DND-41 (cell line): ENCODE data around the gene ACBD6.

Experiments
- EZH2 ChIP-seq: IDR thresholded peaks from 3 replicates; pipeline ENCODE4 v1.6.1; 2012; ENCODE audit warnings: borderline replicate concordance, low read depth, mild to moderate bottlenecking, moderate library complexity, low read length, inconsistent platforms; ENCODE audit not compliant: severe bottlenecking
- TF ChIP-seq, protein P1 (sequence below): IDR thresholded peaks from 2 replicates; pipeline ENCODE4 v1.5.1; 2012; ENCODE audit warnings: borderline replicate concordance, low read length, moderate library complexity, mild to moderate bottlenecking; ENCODE audit not compliant: poor library complexity, severe bottlenecking; ENCODE audit errors: extremely low read depth

DNA sequence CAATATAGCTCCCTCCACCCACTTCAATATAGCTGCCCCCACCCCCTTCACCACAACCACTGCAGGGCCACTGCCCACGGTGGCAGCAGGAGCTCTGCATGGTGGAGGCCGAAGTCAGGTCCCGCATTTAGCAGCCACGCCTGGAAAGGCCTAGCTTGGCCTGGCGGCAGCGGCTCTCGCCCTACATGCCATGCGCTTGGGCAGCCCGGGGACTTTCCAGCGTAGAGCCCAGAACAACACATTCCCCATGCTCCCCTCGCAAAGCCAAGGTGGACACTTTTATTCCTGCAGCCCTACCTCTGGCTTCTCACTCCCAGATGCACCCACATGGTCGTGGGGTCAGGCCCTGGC is 235.2 kb downstream of the ACBD6 start:
- TF ChIP-seq, protein P1, sequence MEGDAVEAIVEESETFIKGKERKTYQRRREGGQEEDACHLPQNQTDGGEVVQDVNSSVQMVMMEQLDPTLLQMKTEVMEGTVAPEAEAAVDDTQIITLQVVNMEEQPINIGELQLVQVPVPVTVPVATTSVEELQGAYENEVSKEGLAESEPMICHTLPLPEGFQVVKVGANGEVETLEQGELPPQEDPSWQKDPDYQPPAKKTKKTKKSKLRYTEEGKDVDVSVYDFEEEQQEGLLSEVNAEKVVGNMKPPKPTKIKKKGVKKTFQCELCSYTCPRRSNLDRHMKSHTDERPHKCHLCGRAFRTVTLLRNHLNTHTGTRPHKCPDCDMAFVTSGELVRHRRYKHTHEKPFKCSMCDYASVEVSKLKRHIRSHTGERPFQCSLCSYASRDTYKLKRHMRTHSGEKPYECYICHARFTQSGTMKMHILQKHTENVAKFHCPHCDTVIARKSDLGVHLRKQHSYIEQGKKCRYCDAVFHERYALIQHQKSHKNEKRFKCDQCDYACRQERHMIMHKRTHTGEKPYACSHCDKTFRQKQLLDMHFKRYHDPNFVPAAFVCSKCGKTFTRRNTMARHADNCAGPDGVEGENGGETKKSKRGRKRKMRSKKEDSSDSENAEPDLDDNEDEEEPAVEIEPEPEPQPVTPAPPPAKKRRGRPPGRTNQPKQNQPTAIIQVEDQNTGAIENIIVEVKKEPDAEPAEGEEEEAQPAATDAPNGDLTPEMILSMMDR = no peak
- no peak for TF ChIP-seq EZH2
